Activated T-cell treated with anti-CD3 and anti-CD28 coated beads for 48 hours (primary cell): ENCODE measurements around the gene ZNF277.

ENCODE experiments used
- DNase-seq: peaks from one replicate; pipeline ENCODE4 v3.0.0-alpha.2; 2020; ENCODE audit warnings: low read depth

The ZNF277 gene

DNA sequence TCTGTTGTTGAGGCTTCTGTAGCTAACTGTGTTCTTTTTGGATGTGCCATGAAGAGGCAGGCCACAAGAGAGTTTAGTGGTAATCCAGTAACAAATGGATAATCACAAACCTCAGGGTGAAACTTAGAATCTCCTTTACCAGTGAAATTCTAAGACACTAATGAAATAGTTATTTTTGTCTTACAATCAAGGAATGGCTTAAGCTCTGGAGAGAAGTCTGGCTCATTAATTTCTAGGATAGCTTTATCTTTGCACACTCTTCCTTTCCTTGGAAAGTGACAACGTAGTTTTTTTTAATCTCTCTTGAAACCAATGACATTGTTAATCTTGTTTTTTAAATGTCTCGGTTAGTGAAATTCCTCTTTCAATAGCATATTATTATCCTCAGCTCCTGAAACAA is 150.1 kb downstream of the ZNF277 start:
- no peak for DNase-seq

DNA sequence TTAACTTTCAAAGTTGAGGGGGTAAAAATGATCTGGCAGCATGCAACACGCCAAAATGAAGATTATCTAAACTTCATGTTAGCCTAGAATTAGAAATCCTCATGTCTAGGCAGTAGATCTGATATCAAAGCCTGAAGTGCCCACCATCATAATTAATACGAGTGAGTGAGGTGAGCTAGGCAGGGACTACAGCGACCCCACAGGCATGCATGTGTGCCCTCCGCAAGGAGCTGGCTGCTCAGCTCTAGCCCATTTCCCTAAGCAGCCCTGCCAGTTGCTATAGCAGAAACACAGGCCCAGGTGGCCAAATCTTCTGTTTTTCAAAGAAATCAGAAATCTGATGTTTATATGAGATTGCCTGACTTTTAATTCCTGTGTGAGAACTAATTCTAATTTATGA is 150.6 kb downstream of the ZNF277 start:
- DNase-seq, result no peak

DNA sequence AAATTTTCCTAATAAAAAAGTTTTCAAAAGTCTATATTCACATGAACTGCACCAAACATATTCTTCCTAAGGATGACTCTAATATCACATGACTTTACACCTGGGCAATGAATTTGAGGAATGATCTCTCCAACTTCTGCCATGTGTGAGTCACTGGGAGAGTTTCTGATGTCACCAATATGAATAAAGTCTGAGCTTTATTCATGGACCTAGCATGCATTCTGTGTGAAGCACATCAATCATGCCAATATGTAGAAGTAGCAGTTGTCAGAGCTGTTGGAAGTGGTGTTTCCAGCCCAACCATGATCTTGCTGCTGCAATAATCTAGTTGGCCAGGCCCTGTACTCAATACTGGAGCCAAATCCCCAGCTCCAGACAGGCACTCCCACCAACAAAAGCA is 152.0 kb downstream of the ZNF277 start:
- DNase-seq, result no peak

DNA sequence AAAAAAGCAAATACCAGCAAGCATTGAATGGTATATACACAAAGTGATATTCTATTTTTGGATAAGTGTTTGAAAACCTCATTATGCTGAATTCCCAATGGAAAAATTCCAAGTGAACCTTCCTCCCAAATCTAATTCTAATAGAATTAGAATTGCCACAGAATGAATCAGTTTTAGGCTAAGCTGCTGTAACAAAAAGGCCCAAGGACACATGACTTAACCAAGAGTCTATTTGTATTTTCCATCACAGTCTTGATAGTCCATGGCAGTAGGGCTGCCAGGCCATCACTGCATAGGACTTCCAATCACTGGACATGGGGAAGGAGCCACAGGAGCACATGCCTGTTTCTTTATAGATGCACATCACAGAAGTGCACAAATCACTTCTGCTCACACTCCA is 152.6 kb downstream of the ZNF277 start:
- no peak for DNase-seq

DNA sequence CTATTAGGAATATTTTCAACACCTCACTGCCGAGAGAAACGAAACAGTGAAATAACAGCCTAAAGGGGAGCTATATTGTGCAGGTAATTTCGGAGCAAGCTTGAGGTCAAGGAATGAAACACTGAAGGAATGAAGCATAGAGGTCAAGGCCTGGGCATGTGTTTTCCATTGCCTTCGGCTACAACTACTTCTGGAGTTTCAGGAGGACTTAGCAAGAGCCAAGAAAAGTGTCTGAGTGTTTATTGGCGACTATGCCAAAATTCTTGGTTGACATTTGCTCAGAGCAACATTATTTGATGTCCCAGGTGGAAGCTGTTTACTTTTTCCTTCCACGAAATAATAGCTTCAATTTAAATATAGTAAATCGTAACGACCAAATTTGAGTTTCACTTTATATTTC is 154.2 kb downstream of the ZNF277 start:
- no peak for DNase-seq

DNA sequence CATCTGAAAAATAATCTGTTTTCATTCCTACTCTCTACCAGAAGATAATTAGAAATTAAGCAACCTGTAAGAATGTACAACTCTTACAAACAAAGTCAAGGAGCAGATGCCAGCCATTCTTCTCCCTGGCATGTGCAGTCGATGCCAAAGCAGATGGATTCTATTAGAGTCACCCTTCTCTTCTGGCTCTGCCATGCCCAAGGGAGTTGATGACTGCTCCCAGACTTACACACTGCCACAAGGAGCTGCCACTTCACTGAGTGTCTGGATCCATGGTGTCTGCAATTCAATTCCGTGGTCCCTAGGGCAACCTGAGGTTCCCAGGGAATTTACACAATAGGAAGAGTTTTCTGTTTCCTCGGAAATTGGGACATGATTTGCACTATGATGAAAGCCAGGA is 154.7 kb downstream of the ZNF277 start:
- no peak for DNase-seq

DNA sequence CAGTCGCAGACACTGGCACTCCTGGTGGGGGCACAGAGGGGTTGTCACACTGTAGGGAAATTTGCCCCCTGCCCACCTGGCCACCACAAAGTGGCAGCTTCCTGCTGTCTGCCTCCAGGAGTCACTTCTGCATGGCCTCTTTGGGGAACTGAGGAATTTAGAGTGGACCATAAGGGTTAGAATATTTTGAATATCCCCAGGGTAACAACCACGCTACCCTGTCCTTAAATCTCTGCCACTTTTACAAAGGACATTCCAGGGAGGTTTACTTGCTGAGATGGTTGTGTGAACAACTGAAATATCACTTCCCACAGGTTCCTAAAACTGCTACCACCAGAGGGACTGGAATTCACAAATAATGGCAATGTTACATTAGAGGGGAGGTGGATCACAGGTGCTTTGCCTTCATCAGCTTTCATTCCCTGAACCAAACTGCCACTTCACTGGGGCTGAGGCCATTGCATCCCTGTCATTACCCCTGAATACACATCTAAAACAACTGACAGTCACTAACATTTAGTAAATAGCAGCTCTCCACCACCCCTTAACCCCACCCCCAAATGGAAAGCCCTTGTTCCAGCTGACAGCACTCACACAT is 155.7 kb downstream of the ZNF277 start:
- no peak for DNase-seq

DNA sequence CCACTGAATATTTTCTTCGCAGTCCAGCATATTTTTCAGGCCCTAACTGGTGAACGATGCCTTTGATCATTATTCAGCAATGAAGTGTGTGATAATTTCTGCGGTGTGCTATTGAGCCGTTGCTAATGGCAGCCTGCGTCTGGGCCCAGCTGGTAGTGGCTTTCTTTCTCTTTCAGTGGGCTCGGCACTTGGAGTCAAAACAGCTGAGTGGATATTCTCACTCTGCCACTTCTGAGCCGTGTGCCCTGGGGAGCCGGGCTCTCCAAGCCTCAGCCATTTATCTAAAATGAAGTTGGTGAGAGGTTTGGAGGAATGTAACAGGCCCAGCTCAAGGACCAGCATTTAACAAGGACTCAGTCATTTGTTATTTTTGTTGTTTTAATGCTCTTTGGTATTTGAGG is 156.2 kb downstream of the ZNF277 start:
- no peak for DNase-seq

DNA sequence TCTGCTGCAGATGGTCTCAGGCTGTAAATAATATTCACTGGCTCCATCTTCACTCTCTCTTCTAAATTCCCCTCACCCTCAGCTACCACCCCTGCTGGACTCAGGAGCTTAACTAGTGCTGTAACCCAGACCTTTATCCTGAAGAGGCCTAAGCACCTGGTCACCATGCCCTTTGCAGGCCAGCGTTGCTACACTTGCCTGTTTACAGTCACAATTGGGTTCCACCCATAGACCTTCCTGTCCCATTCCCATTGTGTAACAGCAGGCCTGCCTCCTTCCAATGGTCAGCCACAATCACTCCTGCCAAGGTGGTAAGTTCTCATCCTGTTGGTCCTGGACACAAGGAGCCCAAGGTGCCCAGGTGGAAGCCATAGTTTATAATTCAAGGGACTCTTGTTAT is 157.9 kb downstream of the ZNF277 start:
- no peak for DNase-seq

DNA sequence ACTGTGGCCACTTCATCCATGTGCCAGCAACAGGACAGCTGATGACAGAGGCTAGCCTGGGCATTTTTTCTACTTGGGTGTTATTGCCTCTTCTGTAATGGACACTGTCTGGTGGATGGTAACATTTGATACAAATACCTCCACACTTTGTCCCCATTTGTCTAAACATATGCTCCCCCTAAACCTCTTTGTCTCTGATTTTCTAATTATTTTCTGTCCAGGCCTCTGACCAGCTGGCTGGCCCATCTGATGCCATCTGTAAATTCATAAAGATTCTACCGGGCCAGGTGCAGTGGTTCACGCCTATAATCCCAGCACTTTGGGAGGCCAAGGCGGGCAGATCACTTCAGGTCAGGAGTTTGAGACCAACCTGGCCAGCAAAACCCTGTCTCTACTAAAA is 159.1 kb downstream of the ZNF277 start:
- no peak for DNase-seq

DNA sequence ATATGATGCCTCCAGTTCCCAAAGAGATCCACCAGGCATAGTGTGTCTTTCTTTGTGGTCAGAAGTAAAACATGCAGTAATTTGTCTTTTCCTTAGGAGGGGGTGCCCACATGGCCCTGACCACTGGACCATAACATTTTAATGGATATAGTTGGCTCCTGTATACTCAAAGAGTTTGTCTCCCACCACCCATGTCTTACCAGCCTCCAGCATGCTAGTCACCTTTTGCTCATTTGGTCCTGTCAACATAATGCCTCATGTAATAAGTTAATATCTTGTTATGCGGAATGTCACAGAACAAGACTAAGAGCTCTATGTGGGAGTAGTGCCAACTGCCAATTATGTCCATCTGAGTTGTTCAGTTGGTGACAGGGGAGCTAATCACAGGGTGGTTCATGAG is 160.4 kb downstream of the ZNF277 start:
- no peak for DNase-seq

DNA sequence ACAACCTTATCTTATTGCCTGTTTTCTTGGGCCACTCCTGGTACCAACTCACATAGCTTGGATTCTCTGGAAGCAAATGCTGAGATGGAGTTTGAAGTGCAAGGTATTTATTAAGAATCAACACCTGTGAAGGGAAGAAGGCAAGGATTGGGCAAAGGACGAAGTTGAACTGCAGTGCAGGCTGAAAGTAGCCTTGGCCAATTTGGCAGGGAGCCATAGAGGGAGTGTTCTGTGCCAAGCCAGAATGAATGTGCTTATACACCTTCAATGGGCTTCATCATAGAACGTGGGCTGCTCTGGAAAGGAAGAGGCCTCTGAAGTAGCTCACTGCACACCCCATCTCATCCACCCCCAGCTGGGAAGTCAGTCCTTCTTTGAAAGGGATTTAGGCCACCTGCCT is 163.9 kb downstream of the ZNF277 start:
- no peak for DNase-seq

DNA sequence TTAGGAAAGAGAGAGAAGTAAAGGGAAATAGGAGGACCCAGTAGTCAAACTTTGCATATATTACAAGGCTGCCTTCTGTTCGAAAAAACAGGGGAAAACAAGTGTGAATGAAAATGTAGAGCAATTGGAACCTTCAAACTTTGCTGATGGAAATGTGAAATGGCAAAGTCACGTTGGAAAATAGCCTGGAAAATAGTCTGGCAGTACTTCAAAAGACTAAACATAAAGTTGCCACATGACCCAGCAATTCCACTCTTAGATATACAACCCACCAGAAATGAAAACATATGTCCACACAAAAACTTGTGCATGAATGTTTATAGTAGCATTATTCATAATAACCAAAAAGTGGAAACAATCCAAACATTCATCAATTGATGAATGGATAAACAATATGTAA is 165.2 kb downstream of the ZNF277 start:
- DNase-seq, result no peak

DNA sequence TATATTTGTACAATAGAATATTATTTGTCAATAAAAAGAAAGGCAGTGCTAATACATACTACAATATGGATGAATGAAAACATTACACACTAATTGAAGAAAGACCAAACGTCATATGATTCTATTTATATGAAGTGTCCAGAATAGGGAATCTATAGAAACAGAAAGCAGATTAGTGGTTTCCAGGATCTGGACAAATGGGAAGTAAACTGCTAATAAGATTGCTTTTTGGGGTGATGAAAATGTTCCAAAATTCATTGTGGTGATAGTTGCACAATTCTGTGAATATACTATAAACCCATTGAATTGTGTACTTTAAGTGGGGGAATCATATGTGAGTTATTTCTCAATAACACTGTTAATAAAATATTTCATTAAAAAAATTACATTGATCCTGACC is 165.6 kb downstream of the ZNF277 start:
- no peak for DNase-seq

DNA sequence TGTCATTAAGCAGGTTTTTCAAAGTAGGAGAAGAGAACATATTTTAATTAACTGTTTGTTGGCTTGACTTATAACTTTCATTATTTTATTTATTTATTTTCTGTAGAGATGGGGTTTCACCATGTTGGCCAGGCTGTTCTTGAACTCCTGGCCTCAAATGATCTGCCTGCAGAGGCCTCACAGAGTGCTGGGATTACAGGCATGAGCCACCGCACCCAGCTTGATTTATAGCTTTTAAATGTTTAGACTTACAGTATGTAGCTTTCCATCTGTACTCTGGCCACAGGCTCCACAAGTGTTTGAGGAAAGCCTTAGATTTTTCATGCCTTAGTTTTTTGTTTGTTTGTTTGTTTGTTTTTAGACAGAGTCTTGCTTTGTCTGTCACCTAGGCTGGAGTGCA is 171.1 kb downstream of the ZNF277 start:
- no peak for DNase-seq

DNA sequence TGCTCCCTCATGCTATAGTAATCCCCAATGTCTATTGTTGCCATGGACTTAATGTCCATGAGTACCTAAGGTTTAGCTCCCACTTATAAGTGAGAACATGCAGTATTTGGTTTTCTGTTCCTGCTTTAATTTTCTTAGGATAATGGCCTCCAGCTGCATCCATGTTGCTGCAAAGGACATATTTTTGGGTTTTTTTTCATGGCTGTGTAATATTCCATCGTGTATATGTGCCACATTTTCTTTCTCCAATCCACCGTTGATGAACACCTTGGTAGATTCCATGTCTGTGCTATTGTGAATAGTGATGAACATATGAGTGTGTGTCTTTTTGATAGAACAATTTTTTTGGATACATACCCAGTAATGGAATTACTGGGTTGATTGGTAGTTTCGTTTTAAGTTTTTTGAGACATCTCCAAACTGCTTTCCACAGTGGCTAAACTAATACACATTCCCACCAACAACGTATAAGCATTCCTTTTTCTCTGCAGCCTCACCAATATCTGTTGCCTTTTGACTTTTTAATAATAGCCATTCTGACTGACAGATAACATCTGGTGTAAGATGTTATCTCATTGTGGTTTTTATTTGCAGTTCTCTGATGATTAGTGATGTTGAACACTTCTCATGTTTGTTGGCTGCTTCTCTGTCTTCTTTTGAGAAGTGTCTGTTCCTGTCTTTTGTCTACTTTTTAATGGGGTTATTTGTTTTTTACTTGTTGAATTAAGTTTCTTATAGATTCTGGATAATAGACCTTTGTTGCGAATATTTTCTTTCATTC is 175.0 kb downstream of the ZNF277 start:
- DNase-seq, result no peak

DNA sequence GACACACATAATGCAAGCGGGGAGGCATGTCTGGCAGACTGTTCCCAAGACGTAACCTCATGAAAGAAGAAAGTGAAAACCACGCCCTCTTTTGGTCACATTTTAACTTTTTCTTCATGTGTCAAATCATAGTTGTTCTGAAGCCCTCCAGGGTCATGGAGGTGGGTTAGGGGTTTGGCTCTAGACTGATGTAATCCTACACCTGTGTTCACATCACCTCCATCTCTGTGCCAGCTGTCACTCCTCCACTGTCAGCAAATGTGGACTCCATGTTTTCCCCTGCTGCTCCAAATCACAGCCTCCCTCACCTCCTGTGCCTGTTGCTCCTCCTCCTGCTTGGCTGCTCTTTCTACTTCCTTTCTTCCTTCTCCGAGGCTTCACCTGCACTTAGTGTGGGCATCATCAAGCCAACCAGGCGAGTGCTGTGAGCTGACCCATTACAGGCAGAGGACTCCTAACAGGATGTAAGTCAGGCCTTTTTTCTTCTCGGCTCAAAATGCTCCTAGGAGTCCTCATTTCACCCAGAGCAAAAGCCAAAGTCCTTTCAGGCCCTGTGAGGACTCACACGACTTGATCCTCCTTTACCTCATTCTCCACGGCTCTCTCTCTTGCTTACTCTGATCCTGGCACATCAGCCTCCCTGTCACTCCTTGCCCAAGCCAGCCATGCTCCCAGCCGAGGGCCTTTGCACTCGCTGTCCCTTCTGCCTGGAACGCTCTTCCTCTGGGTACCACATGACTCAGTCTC is 177.3 kb downstream of the ZNF277 start:
- no peak for DNase-seq

DNA sequence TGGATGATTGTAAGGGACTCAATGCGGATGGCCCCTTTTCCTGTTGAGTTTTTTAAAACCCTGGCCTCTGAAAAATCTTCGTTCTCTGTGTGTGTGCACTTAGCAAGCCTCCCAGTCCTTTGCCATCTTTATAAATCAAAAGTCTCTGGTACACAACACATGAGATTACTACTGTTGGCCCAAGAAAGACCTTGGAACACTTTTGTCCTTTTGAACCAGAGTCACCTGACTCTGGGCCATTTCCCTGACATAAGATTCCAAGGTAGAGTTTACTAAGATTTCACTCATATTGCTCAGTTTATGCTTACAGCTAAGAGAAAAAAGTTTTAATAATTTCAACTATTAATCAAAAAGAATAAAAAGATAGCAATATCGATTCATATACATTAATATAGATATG is 179.0 kb downstream of the ZNF277 start:
- no peak for DNase-seq

DNA sequence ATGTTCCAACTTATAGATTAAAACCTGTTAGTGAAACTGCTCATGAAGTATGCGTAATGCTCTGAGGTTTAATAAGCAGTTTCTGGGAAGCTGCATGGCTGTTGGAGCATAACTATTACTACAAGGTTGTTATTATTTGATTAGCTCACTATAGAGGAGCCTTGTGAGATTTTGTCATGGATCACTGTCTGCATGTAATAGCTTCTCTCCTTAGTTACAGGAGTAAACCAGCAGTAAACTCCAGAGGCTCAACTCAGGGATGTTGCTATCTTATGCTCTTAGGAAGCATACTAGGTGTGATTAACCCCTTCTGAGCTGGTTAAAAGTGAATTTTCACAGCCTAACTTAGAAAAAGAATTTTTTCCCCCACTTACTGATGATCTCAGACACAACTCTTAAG is 180.1 kb downstream of the ZNF277 start:
- no peak for DNase-seq

DNA sequence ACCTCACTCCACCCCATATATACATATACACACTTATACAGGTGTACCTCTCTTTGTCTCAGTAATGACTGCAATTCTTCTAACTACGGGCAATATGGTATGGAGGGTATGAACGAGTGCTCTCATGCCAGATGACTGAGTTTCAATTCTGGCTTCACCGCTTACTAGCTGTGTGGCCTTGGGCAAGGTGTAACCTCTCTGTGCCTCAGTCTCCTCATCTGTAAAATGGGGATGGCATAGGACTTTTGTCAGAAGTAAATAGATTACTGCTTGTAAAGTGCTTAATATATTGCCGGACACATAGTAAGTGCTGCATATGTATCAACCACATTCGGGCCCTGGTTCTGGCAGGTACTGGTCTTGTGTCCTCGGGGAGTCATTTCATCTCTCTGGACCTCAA is 183.7 kb downstream of the ZNF277 start:
- no peak for DNase-seq

DNA sequence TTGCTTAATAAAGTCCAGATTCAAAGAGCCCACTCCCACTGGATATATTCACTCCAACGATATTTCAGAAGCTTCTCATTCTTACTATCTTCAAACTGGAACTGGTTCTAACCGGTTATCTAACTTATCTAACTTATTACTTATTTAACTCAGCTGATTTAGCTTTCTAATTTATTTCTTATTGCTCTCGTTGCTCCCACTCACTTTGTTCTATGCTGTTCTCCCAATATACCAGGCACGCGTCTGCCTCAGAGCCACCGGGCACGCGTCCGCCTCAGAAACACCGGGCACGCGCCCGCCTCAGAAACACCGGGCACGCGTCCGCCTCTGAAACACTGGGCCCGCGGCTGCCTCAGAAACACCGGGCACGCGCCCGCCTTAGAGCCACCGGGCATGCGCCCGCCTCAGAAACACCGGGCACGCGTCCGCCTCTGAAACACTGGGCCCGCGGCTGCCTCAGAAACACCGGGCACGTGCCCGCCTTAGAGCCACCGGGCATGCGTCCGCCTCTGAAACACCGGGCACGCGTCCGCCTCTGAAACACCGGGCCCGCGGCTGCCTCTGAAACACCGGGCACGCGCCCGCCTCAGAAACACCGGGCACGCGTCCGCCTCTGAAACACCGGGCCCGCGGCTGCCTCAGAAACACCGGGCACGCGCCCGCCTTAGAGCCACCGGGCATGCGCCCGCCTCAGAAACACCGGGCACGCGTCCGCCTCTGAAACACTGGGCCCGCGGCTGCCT is 184.8 kb downstream of the ZNF277 start:
- peak; percentile 42 for DNase-seq

DNA sequence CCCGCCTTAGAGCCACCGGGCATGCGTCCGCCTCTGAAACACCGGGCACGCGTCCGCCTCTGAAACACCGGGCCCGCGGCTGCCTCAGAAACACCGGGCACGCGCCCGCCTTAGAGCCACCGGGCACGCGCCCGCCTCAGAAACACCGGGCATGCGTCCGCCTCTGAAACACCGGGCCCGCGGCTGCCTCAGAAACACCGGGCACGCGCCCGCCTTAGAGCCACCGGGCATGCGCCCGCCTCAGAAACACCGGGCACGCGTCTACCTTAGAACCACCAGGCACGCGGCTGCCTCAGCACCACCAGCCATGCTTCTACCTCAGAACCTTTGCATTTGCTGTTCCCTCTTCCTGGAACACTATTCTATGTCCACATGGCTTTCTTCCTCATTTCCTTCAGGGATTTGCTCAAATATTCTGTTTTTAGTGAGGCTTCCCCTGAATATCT is 185.4 kb downstream of the ZNF277 start:
- peak; percentile 64 for DNase-seq
